Suppressor macrophage treated with lipopolysaccharide for 4 hours (primary cell): ENCODE results near the gene MCCC1.
A peak's percentile ranks its signal among the peaks of the same experiment; 100 is the strongest.
"Not testable (repeated sequence)": the region's sequence is repeated elsewhere in the genome, so short reads cannot be mapped to it uniquely, and the experiment has no call there.

Experiments used
- DNase-seq: peaks from one replicate; pipeline ENCODE4 v3.0.0-alpha.2; 2020

MCCC1 gene

GRCh38 chr3:183044547-183045229 lies 54.6 kb downstream of the MCCC1 start:
- no peak for DNase-seq

- peak; percentile 1 for DNase-seq
These were observed 60.5 kb downstream of the MCCC1 start for GRCh38 chr3:183038757-183039156.

- DNase-seq: no peak
These were observed 61.1 kb downstream of the MCCC1 start for GRCh38 chr3:183038221-183038620.

GRCh38 chr3:183033746-183034145 lies 65.5 kb downstream of the MCCC1 start:
- DNase-seq: no peak

GRCh38 chr3:183032880-183033555 lies 66.3 kb downstream of the MCCC1 start:
- no peak for DNase-seq

GRCh38 chr3:183031826-183032225 lies 67.5 kb downstream of the MCCC1 start:
- DNase-seq: no peak

- DNase-seq: no peak
These were observed 70.9 kb downstream of the MCCC1 start for GRCh38 chr3:183028416-183028815.

GRCh38 chr3:183027276-183027675 lies 72.0 kb downstream of the MCCC1 start:
- DNase-seq: no peak

- DNase-seq: no peak
These were observed 76.3 kb downstream of the MCCC1 start for GRCh38 chr3:183022936-183023516.

GRCh38 chr3:183018421-183019192 lies 80.7 kb downstream of the MCCC1 start:
- no peak for DNase-seq

- DNase-seq: no peak
These were observed 84.1 kb downstream of the MCCC1 start for GRCh38 chr3:183015185-183015584.

- peak; percentile 17 for DNase-seq
These were observed 85.4 kb downstream of the MCCC1 start for GRCh38 chr3:183013856-183014255.

GRCh38 chr3:183013074-183013473 lies 86.2 kb downstream of the MCCC1 start:
- no peak for DNase-seq

GRCh38 chr3:183008800-183009199 lies 90.5 kb downstream of the MCCC1 start:
- DNase-seq: no peak

GRCh38 chr3:183008303-183008702 lies 91.0 kb downstream of the MCCC1 start:
- no peak for DNase-seq

GRCh38 chr3:183006396-183007002 lies 92.8 kb downstream of the MCCC1 start:
- DNase-seq: no peak

GRCh38 chr3:182999767-183000166 lies 99.5 kb downstream of the MCCC1 start:
- DNase-seq: no peak

GRCh38 chr3:182993486-182994201 lies 105.7 kb downstream of the MCCC1 start:
- DNase-seq: not testable (repeated sequence)

- no peak for DNase-seq
These were observed 109.7 kb downstream of the MCCC1 start for GRCh38 chr3:182989566-182989965.

- no peak for DNase-seq
These were observed 113.3 kb downstream of the MCCC1 start for GRCh38 chr3:182986021-182986420.

GRCh38 chr3:182983876-182984275 lies 115.4 kb downstream of the MCCC1 start:
- DNase-seq: no peak

- no peak for DNase-seq
These were observed 118.3 kb downstream of the MCCC1 start for GRCh38 chr3:182981038-182981380.
